Spinal cord (tissue), 10 donors: ENCODE measurements around the gene SEC23B. TPM values are rescaled to one million over a fixed set of nuclear protein-coding genes. Genes with fewer than 3 reads are reported as not detected.
A peak's percentile ranks its signal among the peaks of the same experiment; 100 is the strongest.

ENCODE experiments used
- DNase-seq, 6 donors: peaks; one replicate each; pipeline versions ENCODE4 v3.0.0 to v3.0.0-alpha.2; 2013 to 2015; ENCODE audit warnings: low spot score in 6 of 6, low read depth in 4 of 6
- H3K27ac ChIP-seq: one replicate; pipeline ENCODE4 v1.5.1; 2013; ENCODE audit warnings: low read depth, low read length, control low read depth
- H3K27me3 ChIP-seq: one replicate; pipeline ENCODE4 v1.6.1; 2013; ENCODE audit warnings: low read length; ENCODE audit not compliant: control insufficient read depth, insufficient read depth
- H3K36me3 ChIP-seq: one replicate; pipeline ENCODE4 v1.6.1; 2013; ENCODE audit warnings: low read length; ENCODE audit not compliant: control insufficient read depth, insufficient read depth
- H3K4me1 ChIP-seq: one replicate; pipeline ENCODE4 v1.6.1; 2013; ENCODE audit warnings: low read length; ENCODE audit not compliant: control insufficient read depth, insufficient read depth
- H3K4me3 ChIP-seq: one replicate; pipeline ENCODE4 v1.5.1; 2013; ENCODE audit warnings: low read depth, low read length, control low read depth
- H3K9me3 ChIP-seq: one replicate; pipeline ENCODE4 v1.6.1; 2013; ENCODE audit warnings: low read length; ENCODE audit not compliant: control insufficient read depth, insufficient read depth
- WGBS: methylation state at CpG from one replicate; pipeline ENCODE4 v1.1.5; 2013; ENCODE audit warnings: missing lambda C conversion rate; ENCODE audit not compliant: insufficient coverage; 5-methylcytosine and 5-hydroxymethylcytosine counted together
- polyA plus RNA-seq, 2 donors: library from polyadenylated mRNA; unstranded; fragments of 120-200 nt; gene quantifications; one replicate each; pipeline ENCODE4 v1.2.1, GENCODE V29; 2013; ENCODE audit not compliant: insufficient read length in 2 of 2
- total RNA-seq, 2 donors: library from RNA; depleted of rRNA in 1 of 2; stranded (reverse); fragments of 120-200 nt in 1 of 2; fragments of >200 nt in 1 of 2; gene quantifications; one replicate each; pipeline versions ENCODE4 v1.2.3 to v1.2.4, GENCODE V29; 2013 to 2014
- donor health status: healthy.

The SEC23B gene
- total and polyA plus RNA-seq, 4 donors: 52.4 to 61.3 (median 56.6) TPM

GRCh38 chr20:18533978-18534644 is 26.4 kb downstream of the SEC23B start:
- Histone ChIP-seq H3K4me3 (no peak overlapping the region), H3K9me3 (no peaks in the 10 kb centered on the region), H3K36me3 (peaks cover 41% of the 10 kb centered on the region), H3K27me3 (no peaks in the 10 kb centered on the region), H3K4me1 (no peaks in the 10 kb centered on the region), H3K27ac (no peak overlapping the region)
- 96% methylated on average over 3 of the region's 6 CpGs for WGBS
- DNase-seq: no peak

- no peak for DNase-seq
- Histone ChIP-seq H3K9me3 (no peaks in the 10 kb centered on the region), H3K27ac (no peak overlapping the region), H3K4me1 (no peaks in the 10 kb centered on the region), H3K27me3 (no peaks in the 10 kb centered on the region), H3K36me3 (peaks cover 23% of the 10 kb centered on the region), H3K4me3 (no peak overlapping the region)
- WGBS: no CpG with 5 or more reads among the region's 2 CpGs
Observed at GRCh38 chr20:18537651-18538050, 29.9 kb downstream of the SEC23B start.

GRCh38 chr20:18541741-18542140 is 34.0 kb downstream of the SEC23B start:
- peaks cover 32% of the 10 kb centered on the region for H3K36me3 ChIP-seq
- H3K4me1 ChIP-seq: no peaks in the 10 kb centered on the region
- no peak overlapping the region for H3K4me3 ChIP-seq
- no peaks in the 10 kb centered on the region for H3K9me3 ChIP-seq
- no peak overlapping the region for H3K27ac ChIP-seq
- H3K27me3 ChIP-seq: no peaks in the 10 kb centered on the region
- 100% methylated on average over 1 of the region's 5 CpGs for WGBS
- DNase-seq: no peak

- Histone ChIP-seq H3K4me3 (no peak overlapping the region), H3K9me3 (no peaks in the 10 kb centered on the region), H3K36me3 (peaks cover 35% of the 10 kb centered on the region), H3K4me1 (no peaks in the 10 kb centered on the region), H3K27me3 (no peaks in the 10 kb centered on the region), H3K27ac (no peak overlapping the region)
- 100% methylated on average over 2 of the region's 4 CpGs for WGBS
- no peak for DNase-seq
Observed at GRCh38 chr20:18543216-18543615, 35.5 kb downstream of the SEC23B start.

GRCh38 chr20:18543932-18544331 is 36.2 kb downstream of the SEC23B start:
- no peak overlapping the region for H3K4me3 ChIP-seq
- WGBS: 59% methylated on average over 7 of the region's 7 CpGs
- peak in 2 of 6 donors; percentile 3 to 37 for DNase-seq
- no peak overlapping the region for H3K27ac ChIP-seq
- H3K36me3 ChIP-seq: peaks cover 34% of the 10 kb centered on the region
- H3K9me3 ChIP-seq: no peaks in the 10 kb centered on the region
- H3K27me3 ChIP-seq: no peaks in the 10 kb centered on the region
- H3K4me1 ChIP-seq: no peaks in the 10 kb centered on the region

GRCh38 chr20:18545566-18545965 is 37.8 kb downstream of the SEC23B start:
- Histone ChIP-seq H3K4me3 (no peak overlapping the region), H3K27ac (no peak overlapping the region), H3K4me1 (no peaks in the 10 kb centered on the region), H3K36me3 (peaks cover 37% of the 10 kb centered on the region), H3K9me3 (no peaks in the 10 kb centered on the region), H3K27me3 (no peaks in the 10 kb centered on the region)
- 100% methylated on average over 1 of the region's 1 CpG for WGBS
- no peak for DNase-seq

- Histone ChIP-seq H3K36me3 (peaks cover 33% of the 10 kb centered on the region), H3K27ac (no peak overlapping the region), H3K4me3 (no peak overlapping the region), H3K9me3 (no peaks in the 10 kb centered on the region), H3K27me3 (no peaks in the 10 kb centered on the region), H3K4me1 (no peaks in the 10 kb centered on the region)
- no peak for DNase-seq
- 87% methylated on average over 3 of the region's 3 CpGs for WGBS
Observed at GRCh38 chr20:18548465-18548864, 40.7 kb downstream of the SEC23B start.

GRCh38 chr20:18553746-18554145 is 46.0 kb downstream of the SEC23B start:
- WGBS: 88% methylated on average over 4 of the region's 8 CpGs
- no peak overlapping the region for H3K27ac ChIP-seq
- H3K4me1 ChIP-seq: no peaks in the 10 kb centered on the region
- H3K4me3 ChIP-seq: no peak overlapping the region
- H3K36me3 ChIP-seq: peaks cover 36% of the 10 kb centered on the region
- DNase-seq: no peak
- no peaks in the 10 kb centered on the region for H3K27me3 ChIP-seq
- H3K9me3 ChIP-seq: no peaks in the 10 kb centered on the region

GRCh38 chr20:18566892-18567738 is 59.4 kb downstream of the SEC23B start, which contains the start of gene SMIM26:
TSS of gene SMIM26 (plus strand) at chr20:18567432. CDS start at chr20:18567479, 47 bp downstream.
- under 1% methylated on average over 45 of the region's 51 CpGs for WGBS
- Histone ChIP-seq H3K36me3 (peaks cover 15% of the 10 kb centered on the region), H3K4me1 (peaks cover 9% of the 10 kb centered on the region), H3K9me3 (no peaks in the 10 kb centered on the region), H3K27me3 (no peaks in the 10 kb centered on the region), H3K4me3 (peak within 1 kb of the TSS; percentile 79), H3K27ac (peak within 1 kb of the TSS; percentile 74)
- DNase-seq: peak; percentile 81 to 98 (median 90)
